ENCODE results near the gene STON2. TPM values are rescaled to one million over a fixed set of nuclear protein-coding genes. Genes with fewer than 3 reads are reported as not detected.
A peak's percentile ranks its signal among the peaks of the same experiment; 100 is the strongest.

STON2 gene
- total and polyA plus RNA-seq, 2 of the 13 experiments (the other 11 are each of a cell fraction or from before 2014, with no cell fraction given): 2.1 to 11.0 TPM

DNA sequence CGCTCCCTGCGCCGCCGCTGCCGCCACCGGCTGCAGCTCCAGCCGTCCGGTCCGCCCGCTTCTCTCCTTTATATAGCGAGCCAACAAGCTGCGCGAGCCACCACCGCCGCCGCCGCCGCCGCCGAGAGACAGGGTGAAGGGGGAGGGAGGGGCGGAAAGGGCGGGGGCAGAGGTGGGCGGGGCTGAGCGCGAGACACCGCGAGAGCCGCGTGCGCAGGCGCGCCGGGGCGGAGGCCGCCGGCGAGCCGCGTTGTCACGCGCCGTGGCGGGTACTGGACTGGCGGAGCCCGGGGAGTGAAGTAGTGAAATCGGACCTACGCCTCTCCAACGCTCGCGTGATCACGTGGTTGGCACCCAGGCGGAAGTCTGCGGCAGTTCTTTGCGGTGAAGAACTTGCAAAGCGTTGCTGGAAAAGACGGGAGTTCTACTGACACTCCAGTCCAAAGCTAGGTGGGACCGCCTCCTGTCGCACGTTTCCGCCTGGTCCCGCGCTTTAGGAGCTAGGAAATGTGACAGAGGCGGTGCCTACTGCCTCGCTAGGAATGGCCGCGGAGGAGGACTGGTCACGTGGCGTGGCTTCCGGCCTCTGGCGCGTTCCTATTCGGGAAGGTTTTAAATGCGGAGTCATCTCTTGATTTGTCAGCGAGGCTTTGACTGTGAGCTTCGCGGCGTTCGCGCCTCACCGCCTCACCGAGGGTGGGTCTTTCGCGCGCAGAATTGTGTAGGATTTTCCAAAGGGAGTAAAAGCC, 179.1 kb downstream of the STON2 start, which contains the start of gene GTF2A1 (continued):
- TF ChIP-seq RFX5 (IDR thresholded peaks at IDR 0.05; ENCODE audit: low read depth, low read length): no peak
- TF ChIP-seq CBFB (CRISPR knock-in tag; IDR thresholded peaks at IDR 0.05): no peak
- TF ChIP-seq ZBTB38 (CRISPR knock-in tag; IDR thresholded peaks at IDR 0.05): peak; percentile 95; the same call in 1 of the 2 replicates
- peak; percentile 79 for TF ChIP-seq SAP130 (CRISPR knock-in tag; IDR thresholded peaks at IDR 0.05; ENCODE audit: low read depth)
- TF ChIP-seq NCOA1 (CRISPR knock-in tag; IDR thresholded peaks at IDR 0.05): peak; percentile 94
- TF ChIP-seq TOE1 (CRISPR knock-in tag; IDR thresholded peaks at IDR 0.05): 0 out of 2 replicates have a peak, but pooled peaks have one; percentile 26
- TF ChIP-seq HOXA9 (CRISPR knock-in tag; IDR thresholded peaks at IDR 0.05; ENCODE audit: borderline replicate concordance): 0 out of 2 replicates have a peak, but pooled peaks have one; percentile 24
- no peak; the same call in 1 of the 2 replicates for TF ChIP-seq ZNF446 (CRISPR knock-in tag; IDR thresholded peaks at IDR 0.05)
- no peak for TF ChIP-seq RCOR2 (CRISPR knock-in tag; IDR thresholded peaks at IDR 0.05)
- TF ChIP-seq SALL1 (CRISPR knock-in tag; IDR thresholded peaks at IDR 0.05): peak; percentile 85
- TF ChIP-seq, protein P1, sequence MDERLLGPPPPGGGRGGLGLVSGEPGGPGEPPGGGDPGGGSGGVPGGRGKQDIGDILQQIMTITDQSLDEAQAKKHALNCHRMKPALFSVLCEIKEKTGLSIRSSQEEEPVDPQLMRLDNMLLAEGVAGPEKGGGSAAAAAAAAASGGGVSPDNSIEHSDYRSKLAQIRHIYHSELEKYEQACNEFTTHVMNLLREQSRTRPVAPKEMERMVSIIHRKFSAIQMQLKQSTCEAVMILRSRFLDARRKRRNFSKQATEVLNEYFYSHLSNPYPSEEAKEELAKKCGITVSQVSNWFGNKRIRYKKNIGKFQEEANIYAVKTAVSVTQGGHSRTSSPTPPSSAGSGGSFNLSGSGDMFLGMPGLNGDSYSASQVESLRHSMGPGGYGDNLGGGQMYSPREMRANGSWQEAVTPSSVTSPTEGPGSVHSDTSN (CRISPR knock-in tag; IDR thresholded peaks at IDR 0.05): no peak
- peak; percentile 72; the same call in 1 of the 2 replicates for TF ChIP-seq PAX8 (CRISPR knock-in tag; IDR thresholded peaks at IDR 0.05; ENCODE audit: borderline replicate concordance)
- no peak; the same call in 1 of the 2 replicates for TF ChIP-seq KDM5A (IDR thresholded peaks at IDR 0.05; ENCODE audit: borderline replicate concordance, low read length)
- TF ChIP-seq ZNF577 (CRISPR knock-in tag; IDR thresholded peaks at IDR 0.05; ENCODE audit: borderline replicate concordance, low read depth): no peak
- TF ChIP-seq, protein P2, sequence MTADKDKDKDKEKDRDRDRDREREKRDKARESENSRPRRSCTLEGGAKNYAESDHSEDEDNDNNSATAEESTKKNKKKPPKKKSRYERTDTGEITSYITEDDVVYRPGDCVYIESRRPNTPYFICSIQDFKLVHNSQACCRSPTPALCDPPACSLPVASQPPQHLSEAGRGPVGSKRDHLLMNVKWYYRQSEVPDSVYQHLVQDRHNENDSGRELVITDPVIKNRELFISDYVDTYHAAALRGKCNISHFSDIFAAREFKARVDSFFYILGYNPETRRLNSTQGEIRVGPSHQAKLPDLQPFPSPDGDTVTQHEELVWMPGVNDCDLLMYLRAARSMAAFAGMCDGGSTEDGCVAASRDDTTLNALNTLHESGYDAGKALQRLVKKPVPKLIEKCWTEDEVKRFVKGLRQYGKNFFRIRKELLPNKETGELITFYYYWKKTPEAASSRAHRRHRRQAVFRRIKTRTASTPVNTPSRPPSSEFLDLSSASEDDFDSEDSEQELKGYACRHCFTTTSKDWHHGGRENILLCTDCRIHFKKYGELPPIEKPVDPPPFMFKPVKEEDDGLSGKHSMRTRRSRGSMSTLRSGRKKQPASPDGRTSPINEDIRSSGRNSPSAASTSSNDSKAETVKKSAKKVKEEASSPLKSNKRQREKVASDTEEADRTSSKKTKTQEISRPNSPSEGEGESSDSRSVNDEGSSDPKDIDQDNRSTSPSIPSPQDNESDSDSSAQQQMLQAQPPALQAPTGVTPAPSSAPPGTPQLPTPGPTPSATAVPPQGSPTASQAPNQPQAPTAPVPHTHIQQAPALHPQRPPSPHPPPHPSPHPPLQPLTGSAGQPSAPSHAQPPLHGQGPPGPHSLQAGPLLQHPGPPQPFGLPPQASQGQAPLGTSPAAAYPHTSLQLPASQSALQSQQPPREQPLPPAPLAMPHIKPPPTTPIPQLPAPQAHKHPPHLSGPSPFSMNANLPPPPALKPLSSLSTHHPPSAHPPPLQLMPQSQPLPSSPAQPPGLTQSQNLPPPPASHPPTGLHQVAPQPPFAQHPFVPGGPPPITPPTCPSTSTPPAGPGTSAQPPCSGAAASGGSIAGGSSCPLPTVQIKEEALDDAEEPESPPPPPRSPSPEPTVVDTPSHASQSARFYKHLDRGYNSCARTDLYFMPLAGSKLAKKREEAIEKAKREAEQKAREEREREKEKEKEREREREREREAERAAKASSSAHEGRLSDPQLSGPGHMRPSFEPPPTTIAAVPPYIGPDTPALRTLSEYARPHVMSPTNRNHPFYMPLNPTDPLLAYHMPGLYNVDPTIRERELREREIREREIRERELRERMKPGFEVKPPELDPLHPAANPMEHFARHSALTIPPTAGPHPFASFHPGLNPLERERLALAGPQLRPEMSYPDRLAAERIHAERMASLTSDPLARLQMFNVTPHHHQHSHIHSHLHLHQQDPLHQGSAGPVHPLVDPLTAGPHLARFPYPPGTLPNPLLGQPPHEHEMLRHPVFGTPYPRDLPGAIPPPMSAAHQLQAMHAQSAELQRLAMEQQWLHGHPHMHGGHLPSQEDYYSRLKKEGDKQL (CRISPR knock-in tag; IDR thresholded peaks at IDR 0.05; ENCODE audit: low read depth): 0 out of 2 replicates have a peak, but pooled peaks have one; percentile 23
- TF ChIP-seq, protein P3, sequence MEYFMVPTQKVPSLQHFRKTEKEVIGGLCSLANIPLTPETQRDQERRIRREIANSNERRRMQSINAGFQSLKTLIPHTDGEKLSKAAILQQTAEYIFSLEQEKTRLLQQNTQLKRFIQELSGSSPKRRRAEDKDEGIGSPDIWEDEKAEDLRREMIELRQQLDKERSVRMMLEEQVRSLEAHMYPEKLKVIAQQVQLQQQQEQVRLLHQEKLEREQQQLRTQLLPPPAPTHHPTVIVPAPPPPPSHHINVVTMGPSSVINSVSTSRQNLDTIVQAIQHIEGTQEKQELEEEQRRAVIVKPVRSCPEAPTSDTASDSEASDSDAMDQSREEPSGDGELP (IDR thresholded peaks at IDR 0.05; ENCODE audit: borderline replicate concordance, low read depth): no peak; the same call in 1 of the 2 replicates
- peak; percentile 77; the same call in 1 of the 2 replicates for TF ChIP-seq ZNF678 (CRISPR knock-in tag; IDR thresholded peaks at IDR 0.05)
- TF ChIP-seq, protein P4, sequence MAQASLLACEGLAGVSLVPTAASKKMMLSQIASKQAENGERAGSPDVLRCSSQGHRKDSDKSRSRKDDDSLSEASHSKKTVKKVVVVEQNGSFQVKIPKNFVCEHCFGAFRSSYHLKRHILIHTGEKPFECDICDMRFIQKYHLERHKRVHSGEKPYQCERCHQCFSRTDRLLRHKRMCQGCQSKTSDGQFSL (CRISPR knock-in tag; IDR thresholded peaks at IDR 0.05): peak; percentile 63; the same call in 1 of the 2 replicates
- 0 out of 2 replicates have a peak, but pooled peaks have one; percentile 58 for TF ChIP-seq ZNF205 (CRISPR knock-in tag; IDR thresholded peaks at IDR 0.05)
- TF ChIP-seq FOXC1 (CRISPR knock-in tag; IDR thresholded peaks at IDR 0.05; ENCODE audit: borderline replicate concordance): peak; percentile 90
- peak; percentile 74; the same call in 1 of the 2 replicates for TF ChIP-seq AKAP8 (CRISPR knock-in tag; IDR thresholded peaks at IDR 0.05)
- TF ChIP-seq RBFOX2 (IDR thresholded peaks at IDR 0.05; ENCODE audit: low read depth, low read length): peak; percentile 91
- TF ChIP-seq FOSL2 (CRISPR knock-in tag; IDR thresholded peaks at IDR 0.05): peak; percentile 45; the same call in 1 of the 2 replicates
